Stomach (tissue), 4 donors: ENCODE measurements around the gene CORO1C.

Experiments
- POLR2A ChIP-seq, 4 donors: fragments of 450-650 bp; IDR thresholded peaks; one replicate each; pipeline ENCODE4 v1.6.1; 2016; ENCODE audit warnings: antibody characterized with exemption in 4 of 4, control low read depth in 2 of 4, mild to moderate bottlenecking in 1 of 4, moderate library complexity in 1 of 4
- POLR2AphosphoS5 ChIP-seq, 3 donors: sonication (generic); formaldehyde crosslinking; IDR thresholded peaks; one replicate each; pipeline ENCODE4 v1.6.1; 2016; ENCODE audit warnings: antibody characterized with exemption in 3 of 3
- TF ChIP-seq, protein P1 (sequence below), 7 experiments: fragments of 450-650 bp in 4 of 7; fragments of 200-600 bp in 3 of 7; sonication (generic) in 3 of 7; IDR thresholded peaks; one replicate each; pipeline ENCODE4 v1.5.1; 2016 to 2019; ENCODE audit warnings: antibody characterized with exemption in 7 of 7, control low read depth in 2 of 7, mild to moderate bottlenecking in 1 of 7

- TF ChIP-seq, protein P1, sequence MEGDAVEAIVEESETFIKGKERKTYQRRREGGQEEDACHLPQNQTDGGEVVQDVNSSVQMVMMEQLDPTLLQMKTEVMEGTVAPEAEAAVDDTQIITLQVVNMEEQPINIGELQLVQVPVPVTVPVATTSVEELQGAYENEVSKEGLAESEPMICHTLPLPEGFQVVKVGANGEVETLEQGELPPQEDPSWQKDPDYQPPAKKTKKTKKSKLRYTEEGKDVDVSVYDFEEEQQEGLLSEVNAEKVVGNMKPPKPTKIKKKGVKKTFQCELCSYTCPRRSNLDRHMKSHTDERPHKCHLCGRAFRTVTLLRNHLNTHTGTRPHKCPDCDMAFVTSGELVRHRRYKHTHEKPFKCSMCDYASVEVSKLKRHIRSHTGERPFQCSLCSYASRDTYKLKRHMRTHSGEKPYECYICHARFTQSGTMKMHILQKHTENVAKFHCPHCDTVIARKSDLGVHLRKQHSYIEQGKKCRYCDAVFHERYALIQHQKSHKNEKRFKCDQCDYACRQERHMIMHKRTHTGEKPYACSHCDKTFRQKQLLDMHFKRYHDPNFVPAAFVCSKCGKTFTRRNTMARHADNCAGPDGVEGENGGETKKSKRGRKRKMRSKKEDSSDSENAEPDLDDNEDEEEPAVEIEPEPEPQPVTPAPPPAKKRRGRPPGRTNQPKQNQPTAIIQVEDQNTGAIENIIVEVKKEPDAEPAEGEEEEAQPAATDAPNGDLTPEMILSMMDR (IDR thresholded peaks at IDR 0.05): no peak
- TF ChIP-seq POLR2A (IDR thresholded peaks at IDR 0.05): no peak
- TF ChIP-seq POLR2AphosphoS5 (IDR thresholded peaks at IDR 0.05): no peak
Observed at GRCh38 chr12:108724890-108725151, 6.5 kb downstream of the CORO1C start.
